GM20000 (cell line): Measurements from ENCODE around the gene CTTNBP2.

Source experiments
- DNase-seq: peaks from one replicate; pipeline ENCODE4 v3.0.0; 2012; ENCODE audit warnings: low spot score
- CTCF ChIP-seq: IDR thresholded peaks from 2 replicates; pipeline ENCODE4 v1.5.1; 2012; ENCODE audit warnings: mild to moderate bottlenecking, control low read depth; ENCODE audit errors: extremely low read depth, missing control alignments

CTTNBP2 gene

DNA sequence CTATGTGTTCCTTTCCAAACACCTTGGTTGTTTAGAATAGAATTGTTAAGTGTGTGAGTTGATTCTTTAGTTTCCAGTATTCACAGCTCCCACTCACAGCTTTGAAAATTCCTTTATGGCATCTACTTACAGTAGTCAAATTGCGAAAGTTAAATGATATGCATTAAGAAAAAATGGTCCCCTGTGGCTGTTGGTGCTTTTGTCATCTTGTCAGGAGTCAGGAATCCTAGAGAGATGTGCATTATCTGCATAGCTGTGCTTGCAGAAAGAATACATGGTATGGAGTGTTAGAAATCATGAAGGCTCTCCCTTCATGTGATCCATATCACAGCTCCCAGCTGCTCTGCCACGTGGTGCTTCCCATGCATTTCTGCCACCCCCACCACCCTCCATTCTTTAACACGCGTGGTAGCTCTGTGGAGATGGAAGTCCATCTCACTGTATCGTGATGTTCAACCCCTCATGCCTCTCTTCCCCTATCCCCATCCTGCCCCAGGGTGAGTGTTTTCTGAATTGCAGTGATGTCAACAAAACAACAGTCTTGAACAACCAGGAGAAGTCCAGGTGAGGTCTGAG is 29.2 kb upstream of the CTTNBP2 start:
- no peak for TF ChIP-seq CTCF
- no peak for DNase-seq

DNA sequence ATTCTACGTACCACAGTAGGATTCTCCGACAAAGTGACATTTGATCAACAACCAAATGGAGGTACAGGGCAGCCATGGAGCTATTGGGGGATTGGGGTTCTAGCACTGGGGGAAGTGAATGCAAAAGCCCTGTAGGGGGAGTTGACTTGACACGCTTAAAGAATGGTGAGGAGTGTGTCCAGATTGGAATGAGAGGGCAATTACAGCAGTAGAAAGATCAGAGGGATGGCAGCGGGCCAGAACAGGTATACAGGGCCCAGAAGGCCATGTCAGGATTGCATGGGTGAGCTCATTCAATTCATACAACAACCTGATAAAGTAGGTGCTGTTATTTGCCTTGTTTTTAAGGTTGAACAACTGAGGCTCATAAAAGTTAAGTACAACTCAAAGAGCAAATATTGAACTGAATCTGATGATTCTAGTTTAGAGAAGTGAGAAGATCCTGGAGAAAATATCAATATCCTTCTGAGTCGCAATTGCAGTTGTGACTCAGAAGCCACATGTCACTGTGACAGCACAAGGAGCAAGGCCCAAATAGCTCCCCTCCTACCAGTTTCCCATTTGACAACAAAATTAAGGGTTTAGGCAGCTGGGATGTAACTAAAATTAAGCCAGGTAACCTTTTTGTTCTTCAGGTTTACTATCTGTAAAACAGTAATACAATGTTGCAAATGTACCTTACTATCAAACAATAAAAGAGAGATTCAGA is 28.0 kb upstream of the CTTNBP2 start:
- DNase-seq = no peak
- TF ChIP-seq CTCF = no peak

- no peak for DNase-seq
- TF ChIP-seq CTCF = no peak
Observed at GRCh38 chr7:117896339-117896738, 23.1 kb upstream of the CTTNBP2 start.

- DNase-seq = no peak
- no peak for TF ChIP-seq CTCF
Observed at GRCh38 chr7:117895276-117895675, 22.0 kb upstream of the CTTNBP2 start.

GRCh38 chr7:117894037-117894436 is 20.8 kb upstream of the CTTNBP2 start:
- DNase-seq = no peak
- no peak for TF ChIP-seq CTCF

- DNase-seq = no peak
- no peak for TF ChIP-seq CTCF
Observed at GRCh38 chr7:117892821-117893220, 19.6 kb upstream of the CTTNBP2 start.

DNA sequence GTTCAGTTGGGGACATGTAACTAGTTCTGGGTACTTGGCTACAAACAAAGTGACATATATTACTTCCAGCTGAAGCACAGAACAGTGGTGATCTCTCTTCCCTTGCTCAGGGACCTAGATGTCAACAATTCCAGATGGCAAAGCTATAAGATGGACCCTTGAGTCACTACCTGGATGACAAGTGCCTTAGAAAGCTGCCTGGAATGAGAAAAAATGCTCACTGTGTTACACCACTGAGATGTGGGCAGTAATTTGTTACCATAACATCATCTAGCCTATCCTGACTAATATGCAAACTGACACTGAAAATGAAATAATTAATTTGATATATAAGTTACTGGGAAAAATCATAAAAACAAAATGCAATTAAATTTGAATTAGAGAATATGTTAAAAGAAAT is 16.4 kb upstream of the CTTNBP2 start:
- no peak for TF ChIP-seq CTCF
- DNase-seq = no peak
